GM12878 (cell line): Measurements from ENCODE around the gene TTC1. TPM values are rescaled to one million over a fixed set of nuclear protein-coding genes. Genes with fewer than 3 reads are reported as not detected.

Source experiments
- ATAC-seq: fragments of 200-7000 bp; cut with Tn5 transposase; 3 replicates; pipeline ENCODE4 v1.9.1; 2020; ENCODE audit warnings: mild to moderate bottlenecking, moderate library complexity
- Bru-seq: library from RNA; stranded (reverse); fragments of 400-500 nt; gene quantifications from one replicate; lab custom pipeline; 2021; lab: Mats Ljungman, UMichigan
- BruChase-seq, 2 experiments: library from RNA; stranded (reverse); fragments of 400-500 nt; gene quantifications; one replicate each; lab custom pipeline; 2021; lab: Mats Ljungman, UMichigan
- BruUV-seq: library from RNA; stranded (reverse); fragments of 400-500 nt; replicated peaks from 2 replicates; lab custom pipeline; 2021; lab: Mats Ljungman, UMichigan
- CTCF ChIA-PET: fragments of 300-600 bp; sonication (Branson Sonifier 250); formaldehyde crosslinking; extraction: SDS; loops from one replicate; lab custom pipeline; 2021; ENCODE audit warnings: inconsistent platforms; lab: Yijun Ruan, JAX
- POLR2A ChIA-PET: fragments of 350-600 bp; formaldehyde crosslinking; extraction: SDS; loops from one replicate; lab custom pipeline; 2021; ENCODE audit warnings: inconsistent platforms; lab: Charles Lee
- RAD21 ChIA-PET: fragments of 300-600 bp; sonication (Branson Sonifier 250); formaldehyde crosslinking; loops from one replicate; lab custom pipeline; 2023; ENCODE audit warnings: antibody characterized with exemption; ENCODE audit not compliant: unreplicated experiment; lab: Charles Lee
- SMC1A ChIA-PET: fragments of 300-600 bp; sonication (Branson Sonifier 250); formaldehyde crosslinking; loops from one replicate; lab custom pipeline; 2023; ENCODE audit not compliant: unreplicated experiment, uncharacterized antibody; lab: Charles Lee
- DNase-seq: peaks from one replicate; pipeline ENCODE4 v3.0.0-alpha.2; 2011; ENCODE audit warnings: low read depth, low spot score
- FAIRE-seq: peaks from 3 replicates; lab custom pipeline; 2011; peaks lifted over from hg19 to GRCh38; lab: Jason Lieb, UNC
- H2AFZ ChIP-seq: 2 replicates; pipeline ENCODE4 v1.6.0; 2011; ENCODE audit warnings: low read depth, low read length, control low read depth; ENCODE audit not compliant: control insufficient read depth
- H3K27ac ChIP-seq: 2 replicates; pipeline ENCODE4 v1.5.1; 2011; ENCODE audit warnings: control low read depth; ENCODE audit not compliant: control insufficient read depth, insufficient read depth
- H3K27me3 ChIP-seq, 2 experiments: replicated peaks in 1 of 2; 2 replicates each; pipeline versions ENCODE4 v1.6.0 to v1.6.1; 2011; ENCODE audit warnings: low read length in 1 of 2; ENCODE audit not compliant: control insufficient read depth in 2 of 2, insufficient read depth in 2 of 2
- H3K36me3 ChIP-seq, 2 experiments: 2 replicates each; pipeline ENCODE4 v1.5.1; 2011; ENCODE audit warnings: low read length in 1 of 2; ENCODE audit not compliant: control insufficient read depth in 2 of 2, insufficient read depth in 2 of 2
- H3K4me1 ChIP-seq: 2 replicates; pipeline ENCODE4 v1.6.1; 2011; ENCODE audit warnings: mild to moderate bottlenecking, low read length, moderate library complexity, mixed read lengths; ENCODE audit not compliant: control insufficient read depth, insufficient read depth
- H3K4me2 ChIP-seq: 2 replicates; pipeline ENCODE4 v1.6.0; 2011; ENCODE audit warnings: control low read depth; ENCODE audit not compliant: control insufficient read depth, insufficient read depth
- H3K4me3 ChIP-seq: fragments of 200-600 bp; sonication (generic); 2 replicates; pipeline ENCODE4 v1.5.1; 2016
- H3K79me2 ChIP-seq: 2 replicates; pipeline ENCODE4 v1.6.0; 2011; ENCODE audit warnings: low read length; ENCODE audit not compliant: control insufficient read depth, insufficient read depth
- H3K9ac ChIP-seq: 2 replicates; pipeline ENCODE4 v1.8.0; 2011; ENCODE audit warnings: low read length, control low read depth, mixed read lengths; ENCODE audit not compliant: control insufficient read depth, insufficient read depth
- H3K9me3 ChIP-seq: replicated peaks from 3 replicates; pipeline ENCODE4 v1.5.1; 2011; ENCODE audit warnings: mild to moderate bottlenecking, low read length; ENCODE audit not compliant: control insufficient read depth, insufficient read depth
- H4K20me1 ChIP-seq: 2 replicates; pipeline ENCODE4 v1.6.0; 2011; ENCODE audit not compliant: control insufficient read depth, insufficient read depth
- BRCA1 ChIP-seq: IDR thresholded peaks from 2 replicates; pipeline ENCODE4 v1.6.1; 2011; ENCODE audit warnings: low read depth, low read length, improper control_type of control experiment
- EED ChIP-seq: sonication (generic); IDR thresholded peaks from 2 replicates; pipeline ENCODE4 v1.6.1; 2016; ENCODE audit warnings: antibody characterized with exemption, low read depth
- EGR1 ChIP-seq, 2 experiments: IDR thresholded peaks; 1 replicate in 1 of 2; 2 replicates in 1 of 2; pipeline ENCODE4 v1.6.1; 2011 to 2012; ENCODE audit warnings: low read depth in 2 of 2, low read length in 2 of 2, borderline replicate concordance in 1 of 2, mild to moderate bottlenecking in 1 of 2, moderate library complexity in 1 of 2
- HDAC2 ChIP-seq: fragments of 200-600 bp; sonication (generic); IDR thresholded peaks from 2 replicates; pipeline ENCODE4 v1.6.1; 2017
- KAT2A ChIP-seq: conservative IDR thresholded peaks from 2 replicates; pipeline ENCODE4 v1.6.1; 2011; ENCODE audit warnings: low read depth, low read length; ENCODE audit not compliant: control insufficient read depth
- LARP7 ChIP-seq: fragments of 450-650 bp; IDR thresholded peaks from 2 replicates; pipeline ENCODE4 v1.6.1; 2017; ENCODE audit warnings: mild to moderate bottlenecking
- NR2C1 ChIP-seq: fragments of 450-650 bp; IDR thresholded peaks from 2 replicates; pipeline ENCODE4 v1.6.1; 2017; ENCODE audit warnings: antibody characterized with exemption, mild to moderate bottlenecking, moderate library complexity
- PAX8 ChIP-seq: fragments of 450-650 bp; IDR thresholded peaks from 2 replicates; pipeline ENCODE4 v1.6.1; 2017; ENCODE audit warnings: mild to moderate bottlenecking, moderate library complexity
- POLR2AphosphoS2 ChIP-seq: IDR thresholded peaks from 2 replicates; pipeline ENCODE4 v1.6.1; 2011; ENCODE audit warnings: low read depth, mild to moderate bottlenecking, low read length, improper control_type of control experiment, moderate library complexity
- RAD51 ChIP-seq: fragments of 450-650 bp; IDR thresholded peaks from 2 replicates; pipeline ENCODE4 v1.6.1; 2016; ENCODE audit warnings: moderate library complexity, mild to moderate bottlenecking, inconsistent platforms
- SIX5 ChIP-seq: IDR thresholded peaks from 2 replicates; pipeline ENCODE4 v1.6.1; 2011; ENCODE audit warnings: mild to moderate bottlenecking, low read depth, low read length, moderate library complexity; ENCODE audit not compliant: severe bottlenecking
- SP1 ChIP-seq: IDR thresholded peaks from one replicate; pipeline ENCODE4 v1.6.1; 2011; ENCODE audit warnings: low read depth, low read length
- USF1 ChIP-seq: IDR thresholded peaks from 2 replicates; pipeline ENCODE4 v1.6.1; 2011; ENCODE audit warnings: borderline replicate concordance, low read depth, mild to moderate bottlenecking, moderate library complexity, mixed read lengths, low read length; ENCODE audit not compliant: insufficient read depth; ENCODE audit errors: extremely low read length
- WRNIP1 ChIP-seq: IDR thresholded peaks from 2 replicates; pipeline ENCODE4 v1.6.1; 2011; ENCODE audit warnings: low read depth, low read length, improper control_type of control experiment, borderline replicate concordance
- YY1 ChIP-seq: IDR thresholded peaks from 2 replicates; pipeline ENCODE4 v1.6.1; 2011; ENCODE audit warnings: low read depth, mild to moderate bottlenecking, low read length
- ZNF217 ChIP-seq: fragments of 450-650 bp; IDR thresholded peaks from 2 replicates; pipeline ENCODE4 v1.6.1; 2017; ENCODE audit warnings: antibody characterized with exemption, mild to moderate bottlenecking
- ZSCAN29 ChIP-seq: fragments of 450-650 bp; IDR thresholded peaks from 2 replicates; pipeline ENCODE4 v1.6.1; 2017; ENCODE audit warnings: mild to moderate bottlenecking, moderate library complexity
- WGBS: methylation state at CpG from one replicate; pipeline ENCODE4 v1.1.6; 2016; ENCODE audit warnings: low lambda C conversion rate; ENCODE audit not compliant: insufficient replicate concordance, insufficient coverage; ENCODE audit errors: missing lambda C conversion rate; 5-methylcytosine and 5-hydroxymethylcytosine counted together
- in situ Hi-C: fragments of 300-500 bp; cut with MboI; formaldehyde crosslinking; loops from 9 replicates; pipeline ENCODE4 v1.14.3; 2018; ENCODE audit warnings: mixed read lengths
- intact Hi-C: fragments of 100-400 bp; cut with micrococcal nuclease; formaldehyde crosslinking; loops from one replicate; pipeline ENCODE4 v1.14.2; 2022; ENCODE audit not compliant: unreplicated experiment
- long read RNA-seq, 2 experiments: library from polyadenylated mRNA; unstranded; transcript quantifications; one replicate each; pipeline ENCODE4 v2.0.0, GENCODE V29; 2019 to 2020
- polyA minus RNA-seq, 3 experiments: library from RNA; depleted of rRNA, polyadenylated mRNA; stranded (reverse); fragments of >200 nt; gene quantifications; 2 replicates each; pipeline ENCODE4 v1.2.3, GENCODE V29; 2011
- polyA plus RNA-seq, 11 experiments: library from polyadenylated mRNA; depleted of rRNA in 4 of 11; unstranded in 6 of 11; stranded (reverse) in 5 of 11; fragments of >200 nt; fragmentation: Nextera tagmentation in 4 of 11; fragmentation: Illumina TruSeq in 1 of 11; extraction: Ambion mirVana in 4 of 11; extraction: Trizol in 1 of 11; gene quantifications; 1 replicate in 1 of 11; 2 replicates in 10 of 11; pipeline versions ENCODE4 v1.2.1 to v1.2.3, GENCODE V29; 2011 to 2016; ENCODE audit warnings: inconsistent platforms in 2 of 11, missing spikeins in 2 of 11, low read depth in 1 of 11
- total RNA-seq, 4 experiments: library from RNA; depleted of rRNA in 3 of 4; stranded (reverse); fragments of >200 nt in 3 of 4; fragmentation: Illumina TruSeq in 1 of 4; extraction: Trizol in 1 of 4; gene quantifications; 2 replicates each; pipeline versions ENCODE4 v1.2.1 to v1.2.3, GENCODE V29; 2013 to 2021

TTC1 gene
- total RNA-seq (2013; cell fraction: nucleolus; rRNA removed) = 23.0 and 24.6 TPM in 2 replicates
- total RNA-seq (2014; rRNA removed) (58.1 and 60.7 TPM in 2 replicates), total RNA-seq (2014; rRNA removed; fragmentation: Illumina TruSeq; extraction: Trizol) (84.5 and 85.1 TPM in 2 replicates), total RNA-seq (2021) (54.5 and 57.8 TPM in 2 replicates), polyA plus RNA-seq (2011; rRNA removed) (46.6 and 62.4 TPM in 2 replicates), polyA plus RNA-seq (2014; fragmentation: Illumina TruSeq; extraction: Trizol) (132 and 155 TPM in 2 replicates), polyA plus RNA-seq (2014; fragmentation: Nextera tagmentation; extraction: Ambion mirVana) (100 to 1,000 TPM; 132 to 160 TPM), polyA plus RNA-seq (2014; rRNA removed) (69.6 and 74.0 TPM in 2 replicates), polyA plus RNA-seq (2016; fragmentation: Nextera tagmentation; extraction: Ambion mirVana) (100 to 1,000 TPM in 1 of 2 experiments, 10 to 100 TPM in 1; 99.5 to 103 TPM), polyA minus RNA-seq (2011; rRNA and poly(A)+ RNA removed) (30.9 and 34.4 TPM in 2 replicates), Bru-seq, nascent RNA (percentile 83 among the genes with signal in this experiment), BruChase-seq, experiment 1, labeled RNA remaining after a 6-hour chase (percentile 78 among the genes with signal in this experiment), BruChase-seq, experiment 2, labeled RNA remaining after a 2-hour chase (percentile 77 among the genes with signal in this experiment)
- 33.9 TPM for polyA plus RNA-seq (2011; ENCODE audit: low read depth)
- polyA plus RNA-seq (2011; cell fraction: cytosol; rRNA removed) = 25.8 and 31.5 TPM in 2 replicates
- 13.8 and 18.1 TPM in 2 replicates for polyA plus RNA-seq (2011; cell fraction: nucleus; rRNA removed)
- polyA plus RNA-seq (2012) = 47.0 and 47.8 TPM in 2 replicates
- 8.7 and 12.1 TPM in 2 replicates for polyA minus RNA-seq (2011; cell fraction: cytosol; rRNA and poly(A)+ RNA removed)
- polyA minus RNA-seq (2011; cell fraction: nucleus; rRNA and poly(A)+ RNA removed) = 6.8 and 11.9 TPM in 2 replicates
- long read RNA-seq, experiment 1, transcript TTC1-205 (8 exons, 1,432 nt) = minor isoform, 7 of 66 reads
- long read RNA-seq, experiment 1, transcript TTC1-201 (8 exons, 1,467 nt) = major isoform, 45 of 66 reads
- long read RNA-seq, experiment 1, partial matches to known transcripts = 11 of 66 reads
- long read RNA-seq, experiment 1, other reads (novel, unspliced or antisense) = 3 of 66 reads
- long read RNA-seq, experiment 2, transcript TTC1-205 (8 exons, 1,432 nt) = minor isoform, 38 of 383 reads
- long read RNA-seq, experiment 2, transcript TTC1-201 (8 exons, 1,467 nt) = major isoform, 294 of 383 reads
- long read RNA-seq, experiment 2, partial matches to known transcripts = 28 of 383 reads
- long read RNA-seq, experiment 2, other reads (novel, unspliced or antisense) = 19 of 383 reads

- peak within 1 kb of the TSS; percentile 79 for H3K4me2 ChIP-seq
- ChIA-PET POLR2A (interaction anchor here (1.0 to 1.6 kb wide), 3 partner anchors 13 to 410 kb away, joined by 3 to 4 read pairs (median 4); partner anchors contain the start of genes PWWP2A and SLU7), CTCF (interaction anchor here (0.7 to 7.3 kb wide), 5 partner anchors 12 to 557 kb away, joined by 3 to 63 read pairs (median 3); no protein-coding TSS in a partner anchor), RAD21 (interaction anchor here (0.7 to 1.6 kb wide), 5 partner anchors 13 to 564 kb away, joined by 3 to 10 read pairs (median 3); no protein-coding TSS in a partner anchor), SMC1A (interaction anchor here (0.6 to 3.5 kb wide), 8 partner anchors 9 to 836 kb away, joined by 3 to 18 read pairs (median 4); no protein-coding TSS in a partner anchor)
- WGBS = 2% methylated on average over 31 of the region's 31 CpGs
- no peaks in the 10 kb centered on the region for H3K9me3 ChIP-seq
- H3K9ac ChIP-seq = peak within 1 kb of the TSS; percentile 81
- H3K4me3 ChIP-seq = peak within 1 kb of the TSS; percentile 86
- DNase-seq (peak; percentile 98), FAIRE-seq (peak; percentile 98), ATAC-seq (peak; percentile 98)
- no peaks in the 10 kb centered on the region for H3K36me3 ChIP-seq
- H3K4me1 ChIP-seq = no peaks in the 10 kb centered on the region
- H3K27me3 ChIP-seq = no peaks in the 10 kb centered on the region
- in situ Hi-C loops = no loop called here
- peak within 1 kb of the TSS; percentile 81 for H3K27ac ChIP-seq
- TSS peak; percentile 82 for BruUV-seq
- peak within 1 kb of the TSS; percentile 90 for H2AFZ ChIP-seq
- no peaks in the 10 kb centered on the region for H4K20me1 ChIP-seq
- intact Hi-C loops = no loop called here
- H3K79me2 ChIP-seq = peaks cover 28% of the 10 kb centered on the region
- TF ChIP-seq HDAC2 (no peak), EGR1 (IDR thresholded peaks at IDR 0.05; ENCODE audit: borderline replicate concordance in 1 of 2, low read depth in 2 of 2, low read length in 2 of 2) (no peak), PAX8 (no peak), ZNF217 (no peak), RAD51 (peak; percentile 81), WRNIP1 (peak; percentile 97; the same call in 1 of the 2 replicates), ZSCAN29 (no peak), SIX5 (peak; percentile 86), BRCA1 (no peak), NR2C1 (peak; percentile 81), LARP7 (no peak), EED (no peak), SP1 (peak; percentile 28), USF1 (peak; percentile 32), KAT2A (no peak), YY1 (peak; percentile 99), POLR2AphosphoS2 (peak; percentile 94)
These were observed at the start of gene TTC1 for GRCh38 chr5:160008877-160009590. TSS of gene TTC1 (plus strand) at chr5:160009139. CDS start at chr5:160010529, 1,390 bp downstream.
